ENCODE results near the gene AKR1C8.

The AKR1C8 gene

DNA sequence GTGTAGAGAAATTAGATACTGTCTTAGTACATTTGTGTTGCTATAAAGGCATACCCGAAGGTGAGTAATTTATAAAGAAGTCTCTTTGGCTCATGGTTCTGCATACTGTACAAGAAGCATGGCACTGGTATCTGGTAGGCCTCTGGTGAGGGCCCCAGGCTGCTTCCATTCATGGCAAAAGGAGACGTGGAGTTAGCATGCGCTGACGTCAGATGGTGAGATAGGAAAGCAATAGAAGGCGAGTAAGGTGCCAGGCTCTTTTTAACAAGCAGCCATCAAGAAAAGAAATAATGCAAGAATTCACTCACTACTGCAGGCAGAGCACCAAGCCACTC lies 38.1 kb downstream of the AKR1C8 start:
- TF ChIP-seq, protein P1, sequence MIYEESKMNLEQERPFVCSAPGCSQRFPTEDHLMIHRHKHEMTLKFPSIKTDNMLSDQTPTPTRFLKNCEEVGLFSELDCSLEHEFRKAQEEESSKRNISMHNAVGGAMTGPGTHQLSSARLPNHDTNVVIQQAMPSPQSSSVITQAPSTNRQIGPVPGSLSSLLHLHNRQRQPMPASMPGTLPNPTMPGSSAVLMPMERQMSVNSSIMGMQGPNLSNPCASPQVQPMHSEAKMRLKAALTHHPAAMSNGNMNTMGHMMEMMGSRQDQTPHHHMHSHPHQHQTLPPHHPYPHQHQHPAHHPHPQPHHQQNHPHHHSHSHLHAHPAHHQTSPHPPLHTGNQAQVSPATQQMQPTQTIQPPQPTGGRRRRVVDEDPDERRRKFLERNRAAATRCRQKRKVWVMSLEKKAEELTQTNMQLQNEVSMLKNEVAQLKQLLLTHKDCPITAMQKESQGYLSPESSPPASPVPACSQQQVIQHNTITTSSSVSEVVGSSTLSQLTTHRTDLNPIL (CRISPR knock-in tag; IDR thresholded peaks at IDR 0.05; ENCODE audit: low read depth), result no peak
- TF ChIP-seq, protein P2, sequence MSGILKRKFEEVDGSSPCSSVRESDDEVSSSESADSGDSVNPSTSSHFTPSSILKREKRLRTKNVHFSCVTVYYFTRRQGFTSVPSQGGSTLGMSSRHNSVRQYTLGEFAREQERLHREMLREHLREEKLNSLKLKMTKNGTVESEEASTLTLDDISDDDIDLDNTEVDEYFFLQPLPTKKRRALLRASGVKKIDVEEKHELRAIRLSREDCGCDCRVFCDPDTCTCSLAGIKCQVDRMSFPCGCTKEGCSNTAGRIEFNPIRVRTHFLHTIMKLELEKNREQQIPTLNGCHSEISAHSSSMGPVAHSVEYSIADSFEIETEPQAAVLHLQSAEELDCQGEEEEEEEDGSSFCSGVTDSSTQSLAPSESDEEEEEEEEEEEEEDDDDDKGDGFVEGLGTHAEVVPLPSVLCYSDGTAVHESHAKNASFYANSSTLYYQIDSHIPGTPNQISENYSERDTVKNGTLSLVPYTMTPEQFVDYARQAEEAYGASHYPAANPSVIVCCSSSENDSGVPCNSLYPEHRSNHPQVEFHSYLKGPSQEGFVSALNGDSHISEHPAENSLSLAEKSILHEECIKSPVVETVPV (CRISPR knock-in tag; IDR thresholded peaks at IDR 0.05), result no peak
- TF ChIP-seq PPARA (CRISPR knock-in tag; IDR thresholded peaks at IDR 0.05; ENCODE audit: borderline replicate concordance) (no peak), ISL1 (CRISPR knock-in tag; IDR thresholded peaks at IDR 0.05) (no peak), ZNF70 (CRISPR knock-in tag; IDR thresholded peaks at IDR 0.05) (no peak), OSR1 (CRISPR knock-in tag; IDR thresholded peaks at IDR 0.05) (no peak), ZFP3 (CRISPR knock-in tag; IDR thresholded peaks at IDR 0.05) (no peak), ESRRG (CRISPR knock-in tag; IDR thresholded peaks at IDR 0.05) (no peak), ZNF8 (CRISPR knock-in tag; IDR thresholded peaks at IDR 0.05) (no peak), GLIS3 (CRISPR knock-in tag; IDR thresholded peaks at IDR 0.05) (no peak), CSDC2 (CRISPR knock-in tag; IDR thresholded peaks at IDR 0.05) (no peak), RARB (CRISPR knock-in tag; IDR thresholded peaks at IDR 0.05) (no peak), ZC3H10 (CRISPR knock-in tag; IDR thresholded peaks at IDR 0.05) (no peak), ZNF565 (CRISPR knock-in tag; conservative IDR thresholded peaks at IDR 0.05; ENCODE audit: low read depth) (no peak), BACH2 (CRISPR knock-in tag; IDR thresholded peaks at IDR 0.05; ENCODE audit: borderline replicate concordance) (no peak)
- TF ChIP-seq, protein P3, sequence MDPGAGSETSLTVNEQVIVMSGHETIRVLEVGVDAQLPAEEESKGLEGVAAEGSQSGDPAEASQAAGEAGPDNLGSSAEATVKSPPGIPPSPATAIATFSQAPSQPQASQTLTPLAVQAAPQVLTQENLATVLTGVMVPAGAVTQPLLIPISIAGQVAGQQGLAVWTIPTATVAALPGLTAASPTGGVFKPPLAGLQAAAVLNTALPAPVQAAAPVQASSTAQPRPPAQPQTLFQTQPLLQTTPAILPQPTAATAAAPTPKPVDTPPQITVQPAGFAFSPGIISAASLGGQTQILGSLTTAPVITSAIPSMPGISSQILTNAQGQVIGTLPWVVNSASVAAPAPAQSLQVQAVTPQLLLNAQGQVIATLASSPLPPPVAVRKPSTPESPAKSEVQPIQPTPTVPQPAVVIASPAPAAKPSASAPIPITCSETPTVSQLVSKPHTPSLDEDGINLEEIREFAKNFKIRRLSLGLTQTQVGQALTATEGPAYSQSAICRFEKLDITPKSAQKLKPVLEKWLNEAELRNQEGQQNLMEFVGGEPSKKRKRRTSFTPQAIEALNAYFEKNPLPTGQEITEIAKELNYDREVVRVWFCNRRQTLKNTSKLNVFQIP (CRISPR knock-in tag; IDR thresholded peaks at IDR 0.05; ENCODE audit: borderline replicate concordance, low read depth), result no peak
- TF ChIP-seq, protein P4, sequence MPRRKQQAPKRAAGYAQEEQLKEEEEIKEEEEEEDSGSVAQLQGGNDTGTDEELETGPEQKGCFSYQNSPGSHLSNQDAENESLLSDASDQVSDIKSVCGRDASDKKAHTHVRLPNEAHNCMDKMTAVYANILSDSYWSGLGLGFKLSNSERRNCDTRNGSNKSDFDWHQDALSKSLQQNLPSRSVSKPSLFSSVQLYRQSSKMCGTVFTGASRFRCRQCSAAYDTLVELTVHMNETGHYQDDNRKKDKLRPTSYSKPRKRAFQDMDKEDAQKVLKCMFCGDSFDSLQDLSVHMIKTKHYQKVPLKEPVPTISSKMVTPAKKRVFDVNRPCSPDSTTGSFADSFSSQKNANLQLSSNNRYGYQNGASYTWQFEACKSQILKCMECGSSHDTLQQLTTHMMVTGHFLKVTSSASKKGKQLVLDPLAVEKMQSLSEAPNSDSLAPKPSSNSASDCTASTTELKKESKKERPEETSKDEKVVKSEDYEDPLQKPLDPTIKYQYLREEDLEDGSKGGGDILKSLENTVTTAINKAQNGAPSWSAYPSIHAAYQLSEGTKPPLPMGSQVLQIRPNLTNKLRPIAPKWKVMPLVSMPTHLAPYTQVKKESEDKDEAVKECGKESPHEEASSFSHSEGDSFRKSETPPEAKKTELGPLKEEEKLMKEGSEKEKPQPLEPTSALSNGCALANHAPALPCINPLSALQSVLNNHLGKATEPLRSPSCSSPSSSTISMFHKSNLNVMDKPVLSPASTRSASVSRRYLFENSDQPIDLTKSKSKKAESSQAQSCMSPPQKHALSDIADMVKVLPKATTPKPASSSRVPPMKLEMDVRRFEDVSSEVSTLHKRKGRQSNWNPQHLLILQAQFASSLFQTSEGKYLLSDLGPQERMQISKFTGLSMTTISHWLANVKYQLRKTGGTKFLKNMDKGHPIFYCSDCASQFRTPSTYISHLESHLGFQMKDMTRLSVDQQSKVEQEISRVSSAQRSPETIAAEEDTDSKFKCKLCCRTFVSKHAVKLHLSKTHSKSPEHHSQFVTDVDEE (CRISPR knock-in tag; IDR thresholded peaks at IDR 0.05), result no peak
- ATAC-seq, result no peak

DNA sequence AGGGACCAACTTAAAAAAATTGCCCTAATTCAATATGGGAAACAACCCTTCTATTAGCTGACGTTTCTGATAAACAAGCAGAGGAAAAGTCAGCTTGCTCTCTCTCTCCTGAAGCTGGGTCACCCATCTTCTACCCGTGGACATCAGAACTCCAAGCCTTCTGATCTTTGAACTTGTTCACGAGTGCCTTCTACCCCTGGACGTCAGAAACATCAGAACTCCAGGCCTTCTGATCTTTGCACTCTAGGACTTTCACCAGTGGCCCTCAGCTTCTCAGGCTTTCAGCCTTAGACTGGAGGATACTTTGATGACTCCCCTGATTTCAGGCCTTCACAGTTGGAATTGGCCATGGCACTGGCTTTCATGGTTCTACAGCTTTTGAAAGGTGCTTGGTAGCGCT lies 41.8 kb downstream of the AKR1C8 start:
- no peak for ATAC-seq
- TF ChIP-seq ISL1 (CRISPR knock-in tag; IDR thresholded peaks at IDR 0.05) (no peak), ZNF70 (CRISPR knock-in tag; IDR thresholded peaks at IDR 0.05) (no peak), BACH2 (CRISPR knock-in tag; IDR thresholded peaks at IDR 0.05; ENCODE audit: borderline replicate concordance) (no peak), ZC3H10 (CRISPR knock-in tag; IDR thresholded peaks at IDR 0.05) (no peak), ARNTL (CRISPR knock-in tag; IDR thresholded peaks at IDR 0.05; ENCODE audit: borderline replicate concordance, low read depth) (no peak), OSR1 (CRISPR knock-in tag; IDR thresholded peaks at IDR 0.05) (no peak), GLIS3 (CRISPR knock-in tag; IDR thresholded peaks at IDR 0.05) (no peak), PPARA (CRISPR knock-in tag; IDR thresholded peaks at IDR 0.05; ENCODE audit: borderline replicate concordance) (no peak), ZFP30 (CRISPR knock-in tag; IDR thresholded peaks at IDR 0.05) (no peak), SNAI2 (CRISPR knock-in tag; IDR thresholded peaks at IDR 0.05) (no peak), TOX (CRISPR knock-in tag; IDR thresholded peaks at IDR 0.05; ENCODE audit: borderline replicate concordance) (no peak), ZFP3 (CRISPR knock-in tag; IDR thresholded peaks at IDR 0.05) (no peak), ESRRG (CRISPR knock-in tag; IDR thresholded peaks at IDR 0.05) (no peak), RARB (CRISPR knock-in tag; IDR thresholded peaks at IDR 0.05) (no peak)
- TF ChIP-seq, protein P2 (CRISPR knock-in tag; IDR thresholded peaks at IDR 0.05), result no peak
- TF ChIP-seq, protein P5, sequence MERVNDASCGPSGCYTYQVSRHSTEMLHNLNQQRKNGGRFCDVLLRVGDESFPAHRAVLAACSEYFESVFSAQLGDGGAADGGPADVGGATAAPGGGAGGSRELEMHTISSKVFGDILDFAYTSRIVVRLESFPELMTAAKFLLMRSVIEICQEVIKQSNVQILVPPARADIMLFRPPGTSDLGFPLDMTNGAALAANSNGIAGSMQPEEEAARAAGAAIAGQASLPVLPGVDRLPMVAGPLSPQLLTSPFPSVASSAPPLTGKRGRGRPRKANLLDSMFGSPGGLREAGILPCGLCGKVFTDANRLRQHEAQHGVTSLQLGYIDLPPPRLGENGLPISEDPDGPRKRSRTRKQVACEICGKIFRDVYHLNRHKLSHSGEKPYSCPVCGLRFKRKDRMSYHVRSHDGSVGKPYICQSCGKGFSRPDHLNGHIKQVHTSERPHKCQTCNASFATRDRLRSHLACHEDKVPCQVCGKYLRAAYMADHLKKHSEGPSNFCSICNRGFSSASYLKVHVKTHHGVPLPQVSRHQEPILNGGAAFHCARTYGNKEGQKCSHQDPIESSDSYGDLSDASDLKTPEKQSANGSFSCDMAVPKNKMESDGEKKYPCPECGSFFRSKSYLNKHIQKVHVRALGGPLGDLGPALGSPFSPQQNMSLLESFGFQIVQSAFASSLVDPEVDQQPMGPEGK (CRISPR knock-in tag; IDR thresholded peaks at IDR 0.05; ENCODE audit: borderline replicate concordance), result no peak
- TF ChIP-seq, protein P1 (CRISPR knock-in tag; IDR thresholded peaks at IDR 0.05; ENCODE audit: low read depth), result no peak
- TF ChIP-seq, protein P4 (CRISPR knock-in tag; IDR thresholded peaks at IDR 0.05), result no peak
- TF ChIP-seq, protein P3 (CRISPR knock-in tag; IDR thresholded peaks at IDR 0.05; ENCODE audit: borderline replicate concordance, low read depth), result no peak
